GM23338 (cell line): ENCODE results near the gene OLAH.

Experiments
- CTCF ChIP-seq, 2 experiments: fragments of 200-600 bp in 1 of 2; sonication (generic) in 1 of 2; conservative IDR thresholded peaks; 2 replicates each; pipeline versions ENCODE4 v1.5.1 to v1.6.1; 2016 to 2017; ENCODE audit warnings: antibody characterized with exemption in 2 of 2, low read depth in 2 of 2, mild to moderate bottlenecking in 2 of 2, moderate library complexity in 1 of 2
- ETS1 ChIP-seq: IDR thresholded peaks from 2 replicates; pipeline ENCODE4 v1.6.1; 2016; ENCODE audit warnings: antibody characterized with exemption
- EZH2phosphoT487 ChIP-seq: fragments of 200-600 bp; sonication (generic); IDR thresholded peaks from one replicate; pipeline ENCODE4 v1.8.1; 2018; ENCODE audit warnings: antibody characterized with exemption; ENCODE audit not compliant: unreplicated experiment
- POLR2AphosphoS5 ChIP-seq: IDR thresholded peaks from 2 replicates; pipeline ENCODE4 v1.6.1; 2016; ENCODE audit warnings: antibody characterized with exemption, low read depth

- TF ChIP-seq CTCF (conservative IDR thresholded peaks at IDR 0.05; ENCODE audit: low read depth in 2 of 2), result no peak
- no peak for TF ChIP-seq POLR2AphosphoS5
- TF ChIP-seq EZH2phosphoT487, result no peak
- TF ChIP-seq ETS1, result no peak
These were observed 52.9 kb downstream of the OLAH start for GRCh38 chr10:15096661-15097010.
